HG02798 (cell line): Measurements from ENCODE around the gene LPP.
"Not testable (repeated sequence)": the region's sequence is repeated elsewhere in the genome, so short reads cannot be mapped to it uniquely, and the experiment has no call there.

ENCODE experiments used
- ATAC-seq: cut with Tn5 transposase; IDR thresholded peaks from one replicate; pipeline ENCODE4 v1.9.1; 2021; ENCODE audit warnings: mild to moderate bottlenecking; ENCODE audit not compliant: unreplicated experiment, poor library complexity

LPP gene, protein sequence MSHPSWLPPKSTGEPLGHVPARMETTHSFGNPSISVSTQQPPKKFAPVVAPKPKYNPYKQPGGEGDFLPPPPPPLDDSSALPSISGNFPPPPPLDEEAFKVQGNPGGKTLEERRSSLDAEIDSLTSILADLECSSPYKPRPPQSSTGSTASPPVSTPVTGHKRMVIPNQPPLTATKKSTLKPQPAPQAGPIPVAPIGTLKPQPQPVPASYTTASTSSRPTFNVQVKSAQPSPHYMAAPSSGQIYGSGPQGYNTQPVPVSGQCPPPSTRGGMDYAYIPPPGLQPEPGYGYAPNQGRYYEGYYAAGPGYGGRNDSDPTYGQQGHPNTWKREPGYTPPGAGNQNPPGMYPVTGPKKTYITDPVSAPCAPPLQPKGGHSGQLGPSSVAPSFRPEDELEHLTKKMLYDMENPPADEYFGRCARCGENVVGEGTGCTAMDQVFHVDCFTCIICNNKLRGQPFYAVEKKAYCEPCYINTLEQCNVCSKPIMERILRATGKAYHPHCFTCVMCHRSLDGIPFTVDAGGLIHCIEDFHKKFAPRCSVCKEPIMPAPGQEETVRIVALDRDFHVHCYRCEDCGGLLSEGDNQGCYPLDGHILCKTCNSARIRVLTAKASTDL

DNA sequence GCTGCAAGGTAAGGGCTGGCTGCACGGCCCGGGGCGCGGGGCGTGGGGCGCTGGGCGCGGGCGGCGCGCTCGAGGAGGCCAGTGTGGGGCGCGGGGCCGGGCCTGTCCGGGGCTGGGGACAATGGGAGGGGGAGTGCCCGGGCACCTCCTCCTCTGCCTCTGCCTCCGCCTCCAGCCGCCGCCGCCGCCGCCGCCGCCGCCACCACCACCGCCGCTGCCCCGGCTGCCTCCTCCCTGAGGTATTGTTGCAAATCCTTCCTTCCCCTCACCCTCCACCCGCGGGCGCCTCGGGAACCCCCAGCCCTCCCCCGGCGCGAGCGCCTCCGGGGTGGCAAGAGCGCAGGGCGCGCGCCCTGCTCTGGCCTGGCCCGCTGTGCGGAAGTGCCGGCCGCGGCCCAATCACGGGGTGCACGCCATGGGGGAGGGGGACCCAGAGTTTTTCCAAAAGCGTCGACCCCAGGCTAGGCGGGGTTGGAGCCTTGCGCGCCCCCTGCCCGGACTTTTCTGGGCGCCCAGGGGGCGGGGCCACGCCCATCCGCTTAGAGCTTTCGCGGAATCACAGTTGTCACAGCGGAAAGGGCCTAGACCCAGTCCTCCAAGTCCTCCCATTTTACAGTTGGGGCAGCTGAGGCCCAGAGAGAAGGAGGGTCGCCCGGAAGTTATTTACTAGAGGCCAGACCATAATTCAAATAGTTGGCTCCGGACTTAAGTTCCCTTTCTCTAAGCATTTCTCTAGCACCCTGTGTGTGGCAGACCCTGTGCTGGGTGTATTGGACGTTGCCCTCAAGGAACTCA is at the start of gene LPP:
Gene LPP (plus strand): TSS at position 144 of the 795 bp plus-strand sequence. CDS start 251,964 bp downstream, outside the sequence.
- peak; percentile 87 for ATAC-seq

DNA sequence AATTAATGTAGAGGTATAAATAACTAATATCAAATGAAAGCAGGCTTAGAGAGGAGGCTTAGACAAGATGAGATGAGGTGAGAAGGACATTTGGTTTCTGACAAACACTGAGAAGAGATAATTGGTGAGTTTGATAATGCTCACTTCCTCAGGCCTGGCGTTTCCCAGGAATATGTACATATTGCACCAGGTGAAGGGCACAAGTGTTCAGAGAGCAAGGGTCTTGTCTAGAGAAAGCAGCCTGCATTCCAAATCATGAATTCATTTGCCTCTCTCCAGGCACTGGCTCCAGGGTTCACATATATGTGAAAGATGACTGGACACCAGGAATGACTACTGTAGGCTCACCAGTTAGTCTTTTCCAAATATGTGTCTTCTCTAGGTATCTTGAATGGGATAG is 48.0 kb upstream of the LPP start:
- no peak for ATAC-seq

DNA sequence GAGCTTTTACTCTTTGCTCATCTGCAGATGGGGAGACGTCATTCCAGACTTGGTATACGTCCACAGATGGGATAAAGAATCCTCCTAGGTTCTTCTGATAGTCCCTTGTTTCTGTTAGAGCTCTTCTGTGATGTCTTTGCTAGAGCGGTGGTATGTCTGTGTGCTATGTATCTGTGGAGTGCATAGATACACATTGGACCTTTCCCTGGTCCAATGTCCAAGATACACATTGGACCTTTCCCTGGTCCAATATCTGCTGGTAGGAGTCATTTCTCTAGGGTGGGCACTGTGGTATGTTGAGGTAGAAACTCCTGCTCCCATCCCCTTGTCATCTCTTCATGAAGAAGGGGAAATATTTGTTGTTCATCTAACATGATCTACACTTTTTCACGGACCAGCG is 47.5 kb upstream of the LPP start:
- no peak for ATAC-seq

DNA sequence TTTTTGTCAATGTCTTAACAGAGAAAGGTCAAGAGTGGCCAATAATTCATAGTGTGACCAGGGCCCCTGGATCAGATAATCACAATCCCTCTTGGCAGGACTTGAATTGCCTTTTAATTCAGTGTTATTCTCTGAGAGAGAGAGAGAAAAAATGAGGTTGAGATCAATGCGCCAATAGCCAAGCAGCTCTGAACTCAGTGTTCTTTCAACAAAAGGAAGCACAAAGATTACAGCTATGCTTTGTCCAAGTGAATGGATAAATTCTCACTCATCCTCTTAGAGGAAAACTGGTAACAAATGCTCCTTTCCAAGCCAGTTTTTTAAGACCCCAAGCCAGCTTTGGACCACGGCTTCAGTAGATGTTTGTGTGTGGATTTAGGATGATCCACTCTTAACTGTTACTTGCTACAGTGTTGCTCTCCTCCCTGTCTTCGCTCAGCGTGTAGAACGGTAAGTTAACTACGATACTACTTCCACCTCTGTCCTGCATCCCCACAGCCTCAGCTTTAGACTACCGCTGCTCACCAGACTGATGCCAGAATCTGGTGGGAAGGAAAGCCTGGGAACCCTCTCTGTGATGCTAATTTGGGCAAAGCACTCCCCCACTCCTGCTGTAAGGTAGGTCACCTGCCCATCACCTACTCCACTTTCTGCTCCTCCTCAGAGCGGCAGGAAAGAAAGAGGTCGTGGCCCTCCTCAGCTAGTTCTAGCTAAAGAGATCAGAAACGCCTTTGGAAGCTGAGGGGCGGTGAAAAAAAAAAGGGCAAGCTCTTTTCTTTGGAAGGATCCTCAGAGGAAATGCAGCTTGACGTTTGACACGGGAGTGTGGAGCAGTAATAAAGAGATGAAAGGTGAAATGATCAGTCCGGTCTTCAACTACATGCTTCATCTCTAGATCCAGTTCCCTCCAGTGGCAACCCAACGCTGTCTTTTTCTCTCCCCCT is 46.8 kb upstream of the LPP start:
- no peak for ATAC-seq

DNA sequence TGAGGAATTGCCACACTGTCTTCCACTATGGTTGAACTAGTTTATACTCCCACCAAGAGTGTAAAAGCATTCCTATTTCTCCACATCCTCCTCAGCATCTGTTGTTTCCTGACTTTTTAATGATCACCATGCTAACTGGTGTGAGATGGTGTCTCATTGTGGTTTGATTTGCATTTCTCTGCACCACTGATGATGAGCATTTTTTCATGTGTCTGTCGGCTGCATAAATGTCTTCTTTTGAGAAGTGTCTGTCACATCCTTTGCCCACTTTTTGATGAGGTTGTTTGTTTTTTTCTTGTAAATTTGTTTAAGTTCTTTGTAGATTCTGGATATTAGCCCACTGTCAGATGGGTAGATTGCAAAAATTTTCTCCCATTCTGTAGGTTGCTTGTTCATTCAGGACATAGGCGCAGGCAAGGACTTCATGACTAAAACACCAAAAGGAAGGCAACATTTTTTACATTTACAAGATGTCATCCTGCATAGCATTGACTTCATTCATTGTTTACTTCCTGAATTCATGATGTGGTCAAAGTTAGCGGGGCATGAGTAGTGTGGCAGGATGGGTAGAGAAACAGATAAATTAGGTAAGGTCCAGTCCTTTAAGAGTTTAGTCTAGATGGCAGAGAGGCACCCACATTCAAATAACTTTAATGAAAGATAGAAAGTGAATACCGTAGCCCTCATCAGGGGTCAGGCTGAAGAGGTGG is 45.1 kb upstream of the LPP start:
- no peak for ATAC-seq

DNA sequence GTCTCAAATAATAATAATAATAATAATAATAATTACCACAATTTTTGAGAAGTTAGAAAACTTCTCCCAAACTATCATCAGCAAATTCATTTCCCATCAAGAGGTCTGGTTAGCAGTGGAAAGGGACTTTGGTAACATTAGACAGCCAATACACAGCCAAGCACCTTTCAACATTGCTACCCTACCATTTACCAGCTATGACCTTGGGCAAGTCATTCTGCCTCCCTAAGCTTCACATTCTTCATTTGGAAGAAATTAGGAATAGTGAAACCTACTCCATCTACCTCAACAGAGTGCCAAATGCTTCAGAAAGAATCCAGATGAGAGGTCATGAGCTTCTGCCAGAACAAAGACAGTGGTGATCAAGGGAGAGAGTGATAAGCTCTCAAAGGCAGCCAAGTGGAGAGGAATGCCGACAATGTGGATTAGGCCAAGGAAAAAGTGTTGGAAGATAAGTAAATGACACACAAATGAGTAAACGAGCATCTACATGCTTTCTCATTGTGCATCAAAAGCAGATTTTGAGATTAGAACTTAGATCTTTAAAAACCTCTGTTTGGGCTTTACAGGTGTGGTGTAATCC is 42.9 kb upstream of the LPP start:
- ATAC-seq = no peak

DNA sequence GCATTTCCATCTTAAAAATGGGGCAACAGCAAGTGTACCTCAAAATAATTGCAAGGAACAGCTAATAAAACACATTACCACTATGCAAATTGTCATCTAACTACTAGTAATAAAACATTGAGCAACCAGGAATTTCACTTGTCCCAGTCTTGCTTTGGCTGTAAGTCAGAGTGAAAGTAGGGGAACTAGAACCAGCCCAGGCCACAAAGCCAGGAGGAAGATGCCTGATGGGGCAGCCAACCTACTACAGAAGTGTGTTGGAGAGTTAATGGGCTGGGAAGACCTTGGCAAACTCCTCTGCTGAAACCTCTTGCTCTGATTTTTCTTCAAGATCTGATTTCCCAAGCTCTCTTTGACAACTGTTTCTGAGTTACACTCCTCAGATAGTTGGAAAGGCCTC is 40.2 kb upstream of the LPP start:
- ATAC-seq = no peak

DNA sequence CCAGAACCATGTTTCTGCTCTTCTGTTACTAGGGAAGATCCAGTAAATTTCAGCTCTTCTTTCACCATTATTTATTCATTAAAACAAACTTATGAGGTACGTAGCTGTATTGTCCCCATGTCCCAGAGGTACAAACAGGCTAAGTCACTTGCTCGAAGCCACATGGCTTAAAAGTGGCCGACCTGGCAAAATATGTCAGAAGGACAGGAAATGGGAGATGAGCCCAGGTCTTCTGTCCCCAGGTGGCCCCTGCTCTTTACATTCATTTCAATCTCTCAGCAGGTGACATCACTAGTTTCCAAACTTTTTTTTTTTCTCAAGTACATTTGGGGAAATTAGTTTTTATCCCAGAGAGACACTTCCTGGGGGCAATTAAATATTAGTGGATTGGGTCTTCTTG is 34.1 kb upstream of the LPP start:
- no peak for ATAC-seq

DNA sequence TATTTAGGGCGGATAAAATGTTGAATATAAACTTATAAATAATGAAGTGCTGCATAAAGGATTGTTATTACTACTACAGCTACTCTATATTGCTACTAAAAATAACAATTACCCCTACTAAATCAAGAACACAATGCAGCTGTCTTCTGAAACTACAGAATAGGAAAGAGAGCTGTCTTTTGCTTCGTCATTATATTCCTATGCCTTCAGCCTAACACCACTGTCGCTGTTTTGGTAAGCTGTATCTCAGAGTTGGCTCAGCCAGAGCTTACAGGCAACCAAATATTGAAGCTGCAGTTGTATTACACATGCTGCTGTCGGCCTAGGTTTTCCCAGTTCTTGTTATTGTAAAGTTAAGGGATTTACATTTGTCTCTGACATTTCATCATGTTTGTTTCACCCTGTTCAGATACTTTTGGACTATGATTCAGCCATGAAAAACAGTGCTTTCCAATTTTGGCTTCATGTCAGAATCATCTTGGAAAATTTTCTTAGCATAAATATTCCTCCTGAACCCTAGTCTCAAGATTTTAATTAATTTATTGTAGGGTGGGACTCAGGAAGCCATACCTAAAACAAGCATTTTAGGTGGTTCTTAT is 31.3 kb upstream of the LPP start:
- no peak for ATAC-seq

DNA sequence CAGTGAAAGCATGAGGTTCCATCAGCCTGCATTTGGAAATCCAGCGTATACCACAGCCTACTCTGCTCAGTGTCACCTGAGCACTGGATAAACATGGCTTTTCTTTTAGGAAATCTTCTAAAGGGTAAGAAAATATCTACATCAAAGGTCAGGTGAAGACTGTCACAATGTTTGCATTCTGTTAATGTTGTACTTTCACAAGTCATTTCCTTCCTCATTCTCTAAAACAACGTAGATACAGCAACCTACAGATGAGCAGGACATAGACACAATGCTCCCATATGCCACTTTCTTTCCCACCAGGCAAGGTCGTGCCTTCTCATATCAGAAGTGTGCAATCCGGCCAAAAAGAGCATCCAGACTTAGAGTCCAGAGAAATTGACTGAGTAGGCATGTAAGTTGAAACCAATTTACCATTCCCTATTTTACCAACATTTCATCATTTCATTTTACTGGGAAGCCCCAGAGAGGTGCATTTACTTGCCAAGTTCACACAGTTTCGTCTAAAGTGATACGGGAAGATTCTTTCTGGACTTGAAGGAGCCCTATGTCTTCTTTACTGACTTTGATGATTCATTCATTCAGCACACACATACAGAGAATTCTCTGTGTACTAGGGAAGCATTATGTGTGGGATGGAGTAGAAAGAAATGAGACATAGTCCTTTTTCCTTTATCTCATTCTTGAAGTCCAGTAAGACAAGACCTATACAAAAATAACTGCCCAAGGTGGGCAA is 30.6 kb upstream of the LPP start:
- no peak for ATAC-seq

DNA sequence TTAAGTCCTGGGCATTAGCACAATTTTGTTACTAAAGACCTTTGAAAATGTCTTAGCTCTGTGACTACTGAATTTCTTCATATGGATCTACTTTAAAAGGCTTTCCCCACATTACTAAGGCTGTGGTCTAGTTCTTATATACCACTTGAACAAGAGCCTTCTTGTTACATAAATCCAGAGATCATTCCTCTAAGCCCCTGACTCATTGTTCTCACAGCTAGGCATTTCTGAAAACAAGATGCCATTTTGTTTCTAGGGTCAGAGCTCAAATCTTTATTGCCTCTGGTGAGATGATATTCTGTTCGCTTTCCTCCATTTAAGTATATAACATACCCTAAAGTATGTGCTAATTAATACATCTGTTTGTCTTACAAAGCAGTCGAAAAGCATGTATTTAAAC is 29.8 kb upstream of the LPP start:
- no peak for ATAC-seq

DNA sequence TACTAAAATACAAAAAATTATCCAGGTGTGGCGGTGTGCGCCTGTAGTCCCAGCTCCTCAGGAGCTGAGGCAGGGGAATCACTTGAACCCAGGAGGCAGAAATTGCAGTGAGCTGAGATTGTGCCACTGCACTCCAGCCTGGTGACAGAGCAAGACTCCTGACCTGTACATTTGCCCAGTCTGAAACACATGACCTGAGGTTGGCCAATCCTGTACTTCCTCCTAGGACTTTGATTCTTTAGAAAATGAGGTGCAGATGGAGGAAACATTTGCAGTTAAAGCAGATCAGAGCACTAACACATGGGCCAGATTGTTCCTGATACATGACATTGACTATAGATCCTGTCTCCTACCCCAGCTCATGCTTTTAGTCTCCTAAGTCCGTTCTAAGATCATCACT is 28.9 kb upstream of the LPP start:
- ATAC-seq = no peak

DNA sequence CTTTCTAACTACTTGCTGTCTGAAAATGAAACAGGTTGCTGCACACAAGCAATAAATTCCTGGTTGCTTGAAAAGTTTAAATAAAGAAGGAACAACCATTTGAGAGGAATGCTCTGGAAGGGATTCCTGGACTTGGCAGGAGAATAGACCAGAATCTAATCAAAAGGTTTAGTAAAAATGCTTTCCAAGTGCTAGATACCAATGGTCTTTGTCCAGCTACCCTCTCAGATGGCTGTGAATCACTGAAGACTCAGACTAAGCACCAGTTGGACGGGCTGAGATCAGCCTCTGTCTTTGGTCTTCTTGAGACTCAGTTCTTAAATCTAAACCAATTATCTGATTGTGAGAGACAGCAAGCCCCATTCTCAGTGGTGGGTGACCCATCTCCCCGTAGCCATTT is 27.7 kb upstream of the LPP start:
- no peak for ATAC-seq

DNA sequence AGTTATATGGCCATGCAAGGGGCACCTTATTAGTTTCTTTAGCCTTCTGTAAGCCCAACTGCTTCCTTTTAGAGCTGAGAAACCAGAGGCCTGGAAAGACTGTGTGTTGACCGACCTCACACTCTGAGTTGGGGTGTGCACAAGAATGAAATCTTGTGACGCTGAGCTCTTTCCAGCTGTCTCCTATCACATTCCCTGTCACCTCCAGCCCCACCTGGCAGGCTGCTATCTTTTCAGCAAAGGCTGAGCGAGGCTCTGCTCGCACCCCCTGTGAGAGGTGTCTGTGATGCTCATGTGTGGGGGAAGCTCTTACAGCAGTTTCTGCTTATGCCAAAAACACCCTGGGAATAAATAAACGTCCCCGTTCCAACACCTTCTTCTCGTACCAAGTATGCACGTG is 27.0 kb upstream of the LPP start:
- ATAC-seq = no peak

DNA sequence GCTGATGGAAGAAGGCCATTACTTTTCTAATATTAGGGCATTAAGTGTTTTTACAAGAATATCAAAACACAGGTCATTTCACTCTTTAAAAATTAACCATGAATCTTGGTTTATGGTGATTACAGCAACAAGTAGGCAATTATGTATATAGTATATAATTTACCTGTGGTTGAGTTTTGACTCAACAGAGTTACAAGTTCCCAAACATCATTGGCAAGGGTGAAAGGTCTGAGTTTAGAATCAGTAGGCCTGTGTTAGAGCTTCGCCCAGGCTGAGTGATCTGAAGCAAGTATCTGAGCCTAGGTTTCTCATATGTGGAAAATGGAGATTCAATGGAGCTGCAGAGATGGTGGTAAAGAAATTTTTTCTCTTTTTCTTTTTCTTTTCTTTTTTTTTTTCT is 25.1 kb upstream of the LPP start:
- ATAC-seq = no peak

DNA sequence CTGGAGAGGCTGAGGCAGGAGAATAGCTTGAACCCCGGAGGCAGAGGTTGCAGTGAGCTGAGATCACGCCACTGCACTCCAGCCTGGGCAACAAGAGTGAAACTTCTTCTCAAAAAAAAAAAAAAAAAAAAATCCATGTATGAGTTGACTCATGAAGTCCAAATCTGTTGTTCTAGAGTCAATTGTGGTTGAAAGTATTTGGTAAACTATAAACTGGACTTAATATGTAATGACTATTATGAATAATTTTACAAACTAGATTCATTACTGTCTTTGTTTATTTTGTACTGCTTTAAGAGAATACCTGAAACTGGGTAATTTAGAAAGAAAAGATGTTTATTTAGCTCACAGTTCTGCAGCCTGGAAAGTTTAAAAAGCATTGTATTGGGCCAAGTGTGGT is 22.9 kb upstream of the LPP start:
- ATAC-seq = not testable (repeated sequence)

DNA sequence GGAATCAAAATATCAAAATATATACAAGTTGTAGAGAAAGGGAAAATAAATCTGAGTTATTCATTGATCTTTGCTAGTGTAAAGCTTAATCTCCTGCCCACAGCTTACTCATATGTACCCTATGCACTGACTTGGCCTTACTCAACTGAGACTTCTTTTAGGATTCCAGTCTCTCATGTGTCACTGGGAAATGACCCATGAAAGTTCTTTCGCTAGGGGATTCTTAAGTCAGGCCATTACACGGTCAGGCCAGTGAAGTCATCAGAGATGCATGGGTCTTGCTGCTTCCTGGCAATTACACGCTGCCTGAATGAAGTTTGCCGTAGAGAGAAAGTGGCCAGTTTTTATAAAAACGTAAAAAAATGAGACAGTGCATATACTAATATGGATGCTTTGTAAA is 20.7 kb upstream of the LPP start:
- no peak for ATAC-seq

DNA sequence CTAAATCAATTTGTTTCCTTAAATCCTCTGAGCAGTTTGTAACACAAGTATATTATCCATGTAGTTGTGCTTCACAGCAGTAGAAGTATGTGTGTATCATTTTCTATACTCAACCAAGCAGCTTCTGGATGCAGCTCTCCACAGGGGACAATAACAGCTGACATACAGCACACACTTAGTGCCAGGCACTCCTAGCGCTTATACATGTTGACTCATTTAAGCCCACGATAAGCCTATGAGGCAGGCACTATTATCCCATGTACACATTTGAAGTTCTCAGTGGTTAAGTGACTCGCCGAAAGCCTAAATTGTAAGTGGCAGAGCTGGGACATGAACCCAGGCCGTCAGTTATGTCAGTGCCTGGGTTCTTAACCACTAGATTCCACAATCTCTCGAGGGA is 20.3 kb upstream of the LPP start:
- ATAC-seq = no peak
